Hepatic stellate cell (primary cell): Measurements from ENCODE around the gene KNDC1.

Source experiments
- DNase-seq: peaks from one replicate; pipeline ENCODE4 v3.0.0; 2011; ENCODE audit warnings: low spot score

The KNDC1 gene

DNA sequence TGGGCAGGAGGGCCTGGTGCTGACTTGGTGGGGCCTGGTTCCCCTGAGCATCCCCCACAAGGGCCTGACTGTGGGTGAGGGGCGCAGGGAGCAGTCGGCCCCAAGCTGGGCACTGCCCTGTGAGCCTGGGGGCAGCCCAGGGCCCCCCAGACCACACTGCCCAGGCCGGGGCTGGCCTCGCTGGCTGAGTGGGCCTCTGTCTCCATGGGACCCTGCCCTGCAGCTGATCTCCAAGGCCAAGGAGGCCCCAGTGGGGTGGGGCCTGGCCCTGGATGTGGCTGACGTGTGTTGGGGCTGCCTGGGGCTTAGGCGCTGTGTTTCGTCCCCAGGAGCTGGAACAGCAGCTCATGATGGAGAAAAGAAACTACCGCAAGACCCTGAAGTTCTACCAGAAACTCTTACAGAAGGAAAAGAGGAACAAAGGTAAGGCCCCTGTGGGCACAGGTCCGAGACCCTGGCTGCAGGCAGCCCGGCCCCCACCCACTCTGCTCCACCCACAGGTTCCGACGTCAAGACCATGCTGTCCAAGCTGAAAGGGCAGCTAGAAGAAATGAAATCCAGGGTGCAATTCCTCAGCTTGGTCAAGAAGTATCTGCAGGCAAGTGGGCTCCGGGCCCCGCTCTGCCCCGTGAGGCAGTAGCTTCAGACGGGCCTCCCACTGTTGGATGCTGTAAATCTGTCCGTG, 46.5 kb downstream of the KNDC1 start:
- DNase-seq: no peak

GRCh38 chr10:133207041-133207600, 47.1 kb downstream of the KNDC1 start:
- no peak for DNase-seq

DNA sequence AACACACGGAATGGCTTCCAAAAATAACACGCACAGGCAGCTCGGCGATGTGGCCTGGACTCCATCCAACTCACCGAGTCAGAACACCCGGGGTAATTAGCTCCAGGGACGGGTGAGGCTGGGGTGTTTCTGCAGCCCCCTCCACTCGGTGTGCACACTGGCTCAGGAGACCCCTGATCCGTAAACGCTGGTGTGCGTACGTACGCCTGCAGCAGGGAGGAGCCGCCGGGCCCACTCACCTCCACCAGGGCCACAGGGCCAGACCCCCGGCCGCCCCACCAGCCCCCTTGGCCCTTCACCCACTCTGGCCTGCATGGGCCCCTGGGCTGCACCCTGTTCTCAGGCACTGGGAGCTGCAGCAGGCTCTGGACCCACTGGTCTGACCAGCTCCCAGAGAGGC, 47.6 kb downstream of the KNDC1 start:
- no peak for DNase-seq

GRCh38 chr10:133208466-133208865, 48.4 kb downstream of the KNDC1 start:
- DNase-seq: no peak

- no peak for DNase-seq
These were observed 49.1 kb downstream of the KNDC1 start for GRCh38 chr10:133209117-133209516.

DNA sequence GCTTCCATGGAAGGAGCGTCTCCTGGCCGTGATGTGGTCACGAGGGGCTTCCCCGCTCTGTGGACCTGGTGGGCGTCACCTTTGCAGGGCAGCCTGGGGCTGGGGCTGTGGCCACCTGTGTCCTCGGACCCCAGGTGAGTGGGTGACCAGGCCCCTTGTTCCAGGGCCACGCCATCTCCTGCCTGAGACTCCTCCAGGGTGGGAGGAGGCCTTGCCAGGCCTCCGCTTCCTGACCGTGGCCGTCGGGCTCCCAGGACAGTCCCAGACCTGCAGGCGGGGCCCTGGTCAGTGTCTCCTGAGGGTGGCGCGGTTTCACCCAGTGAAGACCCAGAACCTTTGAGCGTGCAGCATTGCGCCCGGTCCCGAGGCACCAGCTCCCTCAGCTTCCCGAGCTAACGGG, 49.6 kb downstream of the KNDC1 start:
- no peak for DNase-seq

DNA sequence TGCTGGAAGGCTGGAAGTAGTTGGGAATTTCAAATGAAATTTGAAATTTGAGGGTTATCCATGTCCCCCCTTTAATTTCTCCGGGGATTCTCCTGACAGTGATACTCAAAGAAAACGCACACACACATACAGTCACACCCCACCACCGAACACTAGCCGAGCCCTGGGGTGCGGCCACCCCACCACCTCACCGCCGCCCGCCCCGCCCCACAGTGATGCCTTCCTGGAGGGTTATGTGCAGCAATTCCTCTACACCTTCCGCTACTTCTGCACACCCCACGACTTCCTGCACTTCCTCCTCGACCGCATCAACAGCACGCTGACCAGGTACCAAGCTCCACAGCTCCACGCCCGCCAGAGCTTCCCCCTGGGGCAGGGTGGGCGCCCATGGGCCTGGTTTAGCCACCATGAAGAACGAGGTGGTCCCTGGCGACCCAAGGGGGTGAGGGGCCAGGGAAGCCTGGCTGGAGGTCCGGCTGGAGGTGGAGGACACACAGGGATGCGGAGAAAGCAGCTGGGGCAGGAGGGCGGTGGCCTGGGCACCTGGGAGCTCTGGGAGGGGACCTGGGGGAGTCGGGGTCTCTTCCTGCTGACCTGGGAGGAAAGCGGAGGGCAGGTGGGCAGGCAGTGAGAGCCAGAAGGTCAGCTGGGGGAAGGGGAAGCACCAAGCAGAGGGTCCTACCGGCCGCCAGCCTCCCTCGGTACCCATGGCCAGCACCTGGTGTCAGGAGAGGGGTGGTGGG, 50.5 kb downstream of the KNDC1 start:
- DNase-seq: no peak

GRCh38 chr10:133211141-133211830, 51.3 kb downstream of the KNDC1 start:
- no peak for DNase-seq

DNA sequence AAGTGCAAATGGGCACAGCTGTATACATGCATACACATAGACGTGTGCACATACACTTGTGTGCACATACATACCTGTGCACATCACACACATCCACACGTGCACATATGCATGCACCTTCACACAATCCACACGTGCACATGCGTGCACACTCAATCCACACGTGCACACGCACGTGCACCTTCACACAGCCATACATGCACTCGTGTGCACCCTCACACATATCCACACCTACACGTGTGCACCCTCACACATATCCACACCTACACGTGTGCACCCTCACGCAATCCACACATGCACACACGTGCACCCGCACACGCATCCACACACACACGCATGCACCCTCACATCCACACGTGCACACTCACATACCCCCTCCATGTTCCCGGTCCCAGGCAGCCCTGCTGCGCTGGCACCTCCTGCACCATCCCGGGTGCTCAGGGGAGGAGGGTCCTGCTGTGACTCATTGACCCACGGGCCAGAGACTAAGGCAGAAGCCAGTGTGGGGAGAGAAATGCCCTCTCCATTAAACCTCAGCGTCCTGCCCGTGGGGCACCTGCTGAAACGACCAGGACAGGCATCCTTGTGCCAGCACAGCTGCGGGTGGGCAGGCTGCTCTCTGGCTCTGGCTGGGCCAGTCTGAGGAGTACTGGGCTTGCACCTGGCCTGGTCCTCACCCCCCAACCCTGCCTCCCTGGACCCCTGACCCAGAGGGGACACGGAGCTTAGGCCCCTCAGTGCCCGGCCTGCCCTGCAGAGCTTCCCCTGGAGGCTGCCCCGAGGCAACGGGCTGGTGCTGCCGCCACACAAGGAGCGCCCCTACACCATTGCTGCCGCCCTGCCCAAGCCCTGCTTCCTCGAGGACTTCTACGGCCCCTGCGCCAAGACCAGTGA, 52.2 kb downstream of the KNDC1 start:
- no peak for DNase-seq

- DNase-seq: no peak
These were observed 53.0 kb downstream of the KNDC1 start for GRCh38 chr10:133212853-133213494.

GRCh38 chr10:133213641-133214467, 53.8 kb downstream of the KNDC1 start:
- DNase-seq: no peak

DNA sequence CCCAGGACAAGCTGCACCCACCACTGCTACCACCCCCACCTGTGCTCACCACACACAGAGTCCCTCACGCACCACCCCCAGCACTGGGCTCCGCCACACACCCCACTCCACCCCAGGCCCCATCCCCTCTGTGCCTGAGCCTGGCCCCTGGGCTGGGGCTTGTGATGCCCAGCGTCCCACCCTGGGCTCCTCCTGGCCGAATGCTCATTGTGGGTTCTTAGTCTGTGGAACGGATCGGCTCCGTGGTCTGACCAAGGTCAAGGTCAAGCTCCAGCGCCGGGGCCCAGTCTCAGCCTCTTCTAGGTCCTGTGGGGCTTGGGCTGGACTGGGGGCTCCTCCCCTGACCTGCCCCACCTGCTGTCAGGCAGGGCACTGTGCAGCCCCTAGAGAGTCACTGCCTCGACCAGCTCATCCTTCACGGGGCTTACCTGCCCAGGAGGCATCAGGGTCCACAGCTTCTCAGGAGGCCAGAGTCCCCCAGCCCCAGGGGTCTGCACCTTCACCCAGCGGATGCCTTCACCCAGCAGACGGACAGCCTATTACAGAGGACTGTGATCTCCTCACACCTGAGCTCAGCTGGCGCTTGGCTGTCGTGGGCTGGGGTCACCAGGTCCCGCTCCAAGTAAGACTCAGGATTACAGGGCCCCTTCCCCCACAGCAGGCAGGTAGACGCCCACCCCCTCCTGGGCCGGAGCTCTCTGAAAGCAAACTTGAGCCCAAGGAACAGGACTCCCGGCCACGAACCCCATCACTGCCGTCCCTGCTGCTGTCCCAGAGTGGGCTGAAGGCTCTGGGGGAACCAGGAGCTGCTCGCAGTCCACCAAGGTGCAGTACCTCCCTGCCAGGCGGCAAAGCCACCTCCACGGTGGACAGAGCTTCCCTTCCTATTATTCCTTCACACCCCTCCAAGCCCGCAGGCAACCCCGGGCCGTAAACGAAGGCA, 54.7 kb downstream of the KNDC1 start:
- no peak for DNase-seq

- no peak for DNase-seq
These were observed 55.6 kb downstream of the KNDC1 start for GRCh38 chr10:133215586-133215985.

DNA sequence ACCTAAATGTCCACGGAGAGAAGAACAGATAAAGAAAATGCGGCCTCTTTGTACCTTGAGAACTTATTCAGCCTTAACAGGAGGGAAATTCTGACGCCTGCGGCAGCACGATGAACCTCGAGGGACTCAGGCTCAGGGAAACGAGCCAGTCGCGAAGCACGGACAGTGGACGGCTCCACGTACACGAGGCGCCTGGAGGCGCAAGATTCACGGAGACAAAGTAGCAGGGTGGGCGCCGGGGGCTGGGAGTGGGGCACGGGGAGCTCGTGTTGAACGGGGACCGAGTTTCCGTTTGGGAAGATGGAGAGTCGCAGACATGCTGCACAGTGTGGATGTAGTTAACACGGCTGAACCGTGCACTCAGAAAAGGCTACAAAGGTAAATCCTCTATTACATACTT, 56.8 kb downstream of the KNDC1 start:
- DNase-seq: no peak

- no peak for DNase-seq
These were observed 58.0 kb downstream of the KNDC1 start for GRCh38 chr10:133217800-133218589.

- no peak for DNase-seq
These were observed 58.9 kb downstream of the KNDC1 start for GRCh38 chr10:133218891-133219290.

DNA sequence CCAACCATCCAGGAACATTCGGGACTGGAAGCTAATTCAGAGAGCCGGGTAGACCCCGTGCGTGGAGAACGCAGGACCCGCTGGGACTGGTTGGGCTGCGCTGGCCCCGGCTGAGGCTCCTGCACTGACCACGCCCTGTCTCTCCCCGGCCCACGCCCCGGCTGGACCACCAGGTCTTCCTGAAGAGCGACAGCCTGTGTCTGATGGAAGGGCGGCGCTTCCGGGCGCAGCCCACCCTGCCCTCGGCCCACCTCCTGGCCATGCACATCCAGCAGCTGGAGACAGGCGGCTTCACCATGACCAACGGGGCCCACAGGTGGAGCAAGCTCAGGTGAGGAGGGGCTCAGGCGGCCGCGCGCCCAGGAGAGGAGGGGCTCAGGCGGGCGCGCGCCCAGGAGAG, 59.8 kb downstream of the KNDC1 start:
- no peak for DNase-seq

GRCh38 chr10:133221331-133221730, 61.3 kb downstream of the KNDC1 start:
- DNase-seq: no peak
